Mammary epithelial cell (primary cell): ENCODE data around the gene ELK4.

Source experiments
- EZH2 ChIP-seq: IDR thresholded peaks from 2 replicates; pipeline ENCODE4 v1.6.1; 2012; ENCODE audit warnings: low read length, inconsistent platforms, borderline replicate concordance
- TF ChIP-seq, protein P1 (sequence below), 2 donors: IDR thresholded peaks in 1 of 2; conservative IDR thresholded peaks in 1 of 2; 2 replicates each; pipeline ENCODE4 v1.5.1; 2011 to 2012; ENCODE audit warnings: inconsistent platforms in 2 of 2, low read length in 2 of 2, mild to moderate bottlenecking in 2 of 2, control low read depth in 1 of 2, low read depth in 1 of 2; ENCODE audit not compliant: insufficient read depth in 1 of 2; ENCODE audit errors: extremely low read depth in 1 of 2

DNA sequence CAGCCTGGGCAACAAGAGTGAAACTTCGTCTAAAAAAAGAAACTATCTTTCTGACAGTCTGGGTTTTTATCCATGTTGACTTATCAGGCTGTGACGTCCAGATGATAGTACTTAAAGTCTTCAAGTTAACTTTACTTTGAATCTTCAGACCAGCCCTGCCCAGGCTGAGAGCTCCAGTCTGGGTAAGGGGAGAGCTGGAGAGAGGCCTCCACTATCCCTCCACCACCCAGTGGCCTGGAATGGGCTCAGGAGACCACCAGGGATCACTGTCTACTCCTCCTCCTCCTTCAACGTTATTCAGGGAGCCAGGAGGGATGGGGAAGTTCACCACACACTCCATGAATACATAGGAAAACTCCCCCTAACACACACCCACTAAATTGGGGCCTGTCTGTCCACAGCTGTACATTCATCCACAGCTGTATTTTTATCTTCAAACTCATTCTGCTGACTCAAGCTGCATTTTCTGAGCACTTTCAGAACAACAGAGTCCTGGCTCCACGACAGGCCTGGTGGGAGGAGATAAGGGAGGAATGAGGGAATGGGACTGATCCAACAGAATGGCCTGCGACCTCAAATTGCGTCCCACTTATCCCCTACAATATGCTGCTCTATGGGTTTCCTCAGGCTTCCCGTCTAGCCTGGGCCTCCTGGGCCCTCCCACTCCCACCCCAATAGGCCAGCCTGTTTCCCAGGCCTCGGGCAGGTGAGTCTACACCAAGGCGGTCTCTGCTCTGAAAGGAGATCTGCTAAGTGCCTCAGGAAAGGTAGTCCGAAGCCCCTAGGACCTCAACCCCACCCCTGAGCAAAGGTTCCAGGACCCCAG is 46.7 kb upstream of the ELK4 start:
- TF ChIP-seq, protein P1, sequence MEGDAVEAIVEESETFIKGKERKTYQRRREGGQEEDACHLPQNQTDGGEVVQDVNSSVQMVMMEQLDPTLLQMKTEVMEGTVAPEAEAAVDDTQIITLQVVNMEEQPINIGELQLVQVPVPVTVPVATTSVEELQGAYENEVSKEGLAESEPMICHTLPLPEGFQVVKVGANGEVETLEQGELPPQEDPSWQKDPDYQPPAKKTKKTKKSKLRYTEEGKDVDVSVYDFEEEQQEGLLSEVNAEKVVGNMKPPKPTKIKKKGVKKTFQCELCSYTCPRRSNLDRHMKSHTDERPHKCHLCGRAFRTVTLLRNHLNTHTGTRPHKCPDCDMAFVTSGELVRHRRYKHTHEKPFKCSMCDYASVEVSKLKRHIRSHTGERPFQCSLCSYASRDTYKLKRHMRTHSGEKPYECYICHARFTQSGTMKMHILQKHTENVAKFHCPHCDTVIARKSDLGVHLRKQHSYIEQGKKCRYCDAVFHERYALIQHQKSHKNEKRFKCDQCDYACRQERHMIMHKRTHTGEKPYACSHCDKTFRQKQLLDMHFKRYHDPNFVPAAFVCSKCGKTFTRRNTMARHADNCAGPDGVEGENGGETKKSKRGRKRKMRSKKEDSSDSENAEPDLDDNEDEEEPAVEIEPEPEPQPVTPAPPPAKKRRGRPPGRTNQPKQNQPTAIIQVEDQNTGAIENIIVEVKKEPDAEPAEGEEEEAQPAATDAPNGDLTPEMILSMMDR (conservative IDR thresholded peaks at IDR 0.05 in 1 of 2, IDR thresholded peaks at IDR 0.05 in 1 of 2; ENCODE audit: extremely low read depth in 1 of 2, insufficient read depth in 1 of 2, low read depth in 1 of 2, low read length in 2 of 2) = no peak
- TF ChIP-seq EZH2 = no peak
